GM23338 (cell line): ENCODE results near the gene FHIT.

ENCODE experiments used
- CREB1 ChIP-seq: fragments of 250-450 bp; sonication (Bioruptor Pico); IDR thresholded peaks from 2 replicates; pipeline ENCODE4 v1.5.0; 2020; ENCODE audit warnings: low read depth, mild to moderate bottlenecking, moderate library complexity
- CTCF ChIP-seq, 2 experiments: fragments of 200-600 bp in 1 of 2; sonication (generic) in 1 of 2; conservative IDR thresholded peaks; 2 replicates each; pipeline versions ENCODE4 v1.5.1 to v1.6.1; 2016 to 2017; ENCODE audit warnings: antibody characterized with exemption in 2 of 2, low read depth in 2 of 2, mild to moderate bottlenecking in 2 of 2, moderate library complexity in 1 of 2
- EZH2 ChIP-seq: fragments of 200-600 bp; sonication (generic); IDR thresholded peaks from one replicate; pipeline ENCODE4 v1.8.0; 2017; ENCODE audit warnings: antibody characterized with exemption, mild to moderate bottlenecking, low read depth; ENCODE audit not compliant: unreplicated experiment
- EZH2phosphoT487 ChIP-seq: fragments of 200-600 bp; sonication (generic); IDR thresholded peaks from one replicate; pipeline ENCODE4 v1.8.1; 2018; ENCODE audit warnings: antibody characterized with exemption; ENCODE audit not compliant: unreplicated experiment
- JUNB ChIP-seq: IDR thresholded peaks from one replicate; pipeline ENCODE4 v1.6.1; 2016; ENCODE audit warnings: antibody characterized with exemption; ENCODE audit not compliant: unreplicated experiment
- POLR2AphosphoS5 ChIP-seq: IDR thresholded peaks from 2 replicates; pipeline ENCODE4 v1.6.1; 2016; ENCODE audit warnings: antibody characterized with exemption, low read depth
- STAT1 ChIP-seq: IDR thresholded peaks from one replicate; pipeline ENCODE4 v1.6.1; 2016; ENCODE audit warnings: antibody characterized with exemption; ENCODE audit not compliant: unreplicated experiment
- ZNF114 ChIP-seq: fragments of 250-450 bp; sonication (Bioruptor Pico); IDR thresholded peaks from 2 replicates; pipeline ENCODE4 v1.5.0; 2020; ENCODE audit warnings: mild to moderate bottlenecking, moderate library complexity
- ZNF331 ChIP-seq: fragments of 250-450 bp; sonication (Bioruptor Pico); IDR thresholded peaks from 2 replicates; pipeline ENCODE4 v1.5.0; 2020; ENCODE audit warnings: low read depth, mild to moderate bottlenecking, moderate library complexity
- ZNF462 ChIP-seq: fragments of 250-450 bp; sonication (Bioruptor Pico); IDR thresholded peaks from 2 replicates; pipeline ENCODE4 v1.5.0; 2020; ENCODE audit warnings: mild to moderate bottlenecking, moderate library complexity
- TF ChIP-seq, protein P1 (sequence below): IDR thresholded peaks from one replicate; pipeline ENCODE4 v1.6.1; 2018; ENCODE audit warnings: antibody characterized with exemption; ENCODE audit not compliant: unreplicated experiment
- TF ChIP-seq, protein P2 (sequence below): IDR thresholded peaks from 2 replicates; pipeline ENCODE4 v1.6.1; 2016; ENCODE audit warnings: antibody characterized with exemption

DNA sequence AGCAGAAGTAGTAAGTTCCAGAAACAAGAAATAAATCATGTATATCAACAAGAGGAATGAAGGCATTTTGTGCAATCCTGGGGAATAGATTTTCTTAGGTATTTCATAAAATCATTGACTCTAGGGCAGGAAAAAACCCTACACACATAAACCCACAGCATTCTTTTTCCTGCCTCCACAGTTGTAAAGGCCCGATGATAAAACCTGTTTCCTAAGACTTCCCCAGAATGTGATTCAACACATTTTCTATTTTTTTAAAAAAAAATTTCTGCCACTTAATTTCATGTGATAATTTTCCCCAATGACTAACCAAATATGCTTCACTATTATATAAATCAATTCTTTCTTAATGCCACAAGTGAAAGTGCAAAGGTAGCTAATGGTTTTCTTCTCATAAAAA lies 407.0 kb downstream of the FHIT start:
- TF ChIP-seq CTCF (conservative IDR thresholded peaks at IDR 0.05; ENCODE audit: low read depth in 2 of 2) (no peak), EZH2 (no peak), EZH2phosphoT487 (no peak), POLR2AphosphoS5 (no peak), CREB1 (no peak), JUNB (no peak), ZNF114 (CRISPR knock-in tag) (no peak), ZNF331 (CRISPR knock-in tag) (no peak), ZNF462 (CRISPR knock-in tag) (no peak), STAT1 (no peak)
- TF ChIP-seq, protein P1, sequence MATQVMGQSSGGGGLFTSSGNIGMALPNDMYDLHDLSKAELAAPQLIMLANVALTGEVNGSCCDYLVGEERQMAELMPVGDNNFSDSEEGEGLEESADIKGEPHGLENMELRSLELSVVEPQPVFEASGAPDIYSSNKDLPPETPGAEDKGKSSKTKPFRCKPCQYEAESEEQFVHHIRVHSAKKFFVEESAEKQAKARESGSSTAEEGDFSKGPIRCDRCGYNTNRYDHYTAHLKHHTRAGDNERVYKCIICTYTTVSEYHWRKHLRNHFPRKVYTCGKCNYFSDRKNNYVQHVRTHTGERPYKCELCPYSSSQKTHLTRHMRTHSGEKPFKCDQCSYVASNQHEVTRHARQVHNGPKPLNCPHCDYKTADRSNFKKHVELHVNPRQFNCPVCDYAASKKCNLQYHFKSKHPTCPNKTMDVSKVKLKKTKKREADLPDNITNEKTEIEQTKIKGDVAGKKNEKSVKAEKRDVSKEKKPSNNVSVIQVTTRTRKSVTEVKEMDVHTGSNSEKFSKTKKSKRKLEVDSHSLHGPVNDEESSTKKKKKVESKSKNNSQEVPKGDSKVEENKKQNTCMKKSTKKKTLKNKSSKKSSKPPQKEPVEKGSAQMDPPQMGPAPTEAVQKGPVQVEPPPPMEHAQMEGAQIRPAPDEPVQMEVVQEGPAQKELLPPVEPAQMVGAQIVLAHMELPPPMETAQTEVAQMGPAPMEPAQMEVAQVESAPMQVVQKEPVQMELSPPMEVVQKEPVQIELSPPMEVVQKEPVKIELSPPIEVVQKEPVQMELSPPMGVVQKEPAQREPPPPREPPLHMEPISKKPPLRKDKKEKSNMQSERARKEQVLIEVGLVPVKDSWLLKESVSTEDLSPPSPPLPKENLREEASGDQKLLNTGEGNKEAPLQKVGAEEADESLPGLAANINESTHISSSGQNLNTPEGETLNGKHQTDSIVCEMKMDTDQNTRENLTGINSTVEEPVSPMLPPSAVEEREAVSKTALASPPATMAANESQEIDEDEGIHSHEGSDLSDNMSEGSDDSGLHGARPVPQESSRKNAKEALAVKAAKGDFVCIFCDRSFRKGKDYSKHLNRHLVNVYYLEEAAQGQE, result no peak
- TF ChIP-seq, protein P2, sequence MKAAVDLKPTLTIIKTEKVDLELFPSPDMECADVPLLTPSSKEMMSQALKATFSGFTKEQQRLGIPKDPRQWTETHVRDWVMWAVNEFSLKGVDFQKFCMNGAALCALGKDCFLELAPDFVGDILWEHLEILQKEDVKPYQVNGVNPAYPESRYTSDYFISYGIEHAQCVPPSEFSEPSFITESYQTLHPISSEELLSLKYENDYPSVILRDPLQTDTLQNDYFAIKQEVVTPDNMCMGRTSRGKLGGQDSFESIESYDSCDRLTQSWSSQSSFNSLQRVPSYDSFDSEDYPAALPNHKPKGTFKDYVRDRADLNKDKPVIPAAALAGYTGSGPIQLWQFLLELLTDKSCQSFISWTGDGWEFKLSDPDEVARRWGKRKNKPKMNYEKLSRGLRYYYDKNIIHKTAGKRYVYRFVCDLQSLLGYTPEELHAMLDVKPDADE, result no peak
